Measurements from ENCODE around the gene MMP14. TPM values are rescaled to one million over a fixed set of nuclear protein-coding genes. Genes with fewer than 3 reads are reported as not detected.

Gene MMP14
- total RNA-seq, 1 donor, result 580 TPM

DNA sequence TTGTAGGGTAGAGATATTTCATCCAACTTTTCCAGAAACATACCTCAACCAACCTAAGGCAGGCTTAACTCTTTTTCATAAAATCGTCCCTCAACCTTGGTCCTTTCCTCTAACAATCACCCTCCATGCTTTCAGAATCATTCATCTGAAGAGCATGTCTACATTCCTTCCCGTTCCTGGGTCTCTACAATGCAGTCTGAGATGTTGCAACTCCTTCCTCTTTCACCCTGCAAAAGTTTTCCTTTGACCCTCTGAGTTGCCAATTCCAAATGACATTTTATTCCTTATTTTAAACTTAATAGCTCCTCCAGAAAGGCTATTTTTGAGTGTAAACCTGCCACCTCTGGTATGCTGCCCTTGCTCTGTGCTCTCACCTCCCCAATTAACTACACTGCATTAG, 37.9 kb upstream of the MMP14 start:
- H3K27me3 ChIP-seq (ENCODE audit: insufficient read depth, low read length), result peaks cover 19% of the 10 kb centered on the region
- no peak overlapping the region for H3K4me3 ChIP-seq (ENCODE audit: insufficient read depth, low read length)
- H2AFZ ChIP-seq (ENCODE audit: low read length), result no peak overlapping the region

DNA sequence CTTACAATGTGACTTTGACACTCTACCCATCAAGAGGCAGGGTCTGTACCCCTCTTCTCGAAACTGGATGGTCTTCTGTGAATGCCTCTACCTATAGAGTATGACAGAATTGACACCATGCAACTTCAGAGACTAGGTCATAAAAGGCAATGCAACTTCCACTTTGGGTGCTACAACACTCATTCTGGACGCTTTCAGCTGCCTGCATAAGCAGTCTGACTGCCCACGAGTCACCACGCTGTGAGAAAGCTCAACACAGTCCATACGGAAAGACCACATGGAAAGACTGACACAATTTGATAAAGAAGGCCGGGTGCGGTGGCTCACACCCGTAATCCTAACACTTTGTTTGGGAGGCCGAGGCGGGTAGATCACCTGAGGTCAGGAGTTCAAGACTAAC, 36.0 kb upstream of the MMP14 start:
- DNase-seq (ENCODE audit: insufficient read length, low spot score, missing footprints), result no peak
- Histone ChIP-seq H3K79me2 (ENCODE audit: insufficient read depth, low read length) (no peaks in the 10 kb centered on the region), H3K27me3 (ENCODE audit: insufficient read depth, low read length) (peaks cover 19% of the 10 kb centered on the region), H3K4me3 (ENCODE audit: insufficient read depth, low read length) (no peak overlapping the region), H3K36me3 (ENCODE audit: insufficient read depth, low read length) (no peaks in the 10 kb centered on the region), H3K4me2 (ENCODE audit: insufficient read depth, low read length) (no peak overlapping the region), H2AFZ (ENCODE audit: low read length) (no peak overlapping the region), H4K20me1 (ENCODE audit: insufficient read depth, low read length) (no peaks in the 10 kb centered on the region), H3K9me3 (ENCODE audit: low read depth, low read length) (no peaks in the 10 kb centered on the region), H3K4me1 (ENCODE audit: insufficient read depth, low read length) (no peaks in the 10 kb centered on the region), H3K27ac (ENCODE audit: low read depth, low read length) (no peak overlapping the region)
- TF ChIP-seq, protein P1, sequence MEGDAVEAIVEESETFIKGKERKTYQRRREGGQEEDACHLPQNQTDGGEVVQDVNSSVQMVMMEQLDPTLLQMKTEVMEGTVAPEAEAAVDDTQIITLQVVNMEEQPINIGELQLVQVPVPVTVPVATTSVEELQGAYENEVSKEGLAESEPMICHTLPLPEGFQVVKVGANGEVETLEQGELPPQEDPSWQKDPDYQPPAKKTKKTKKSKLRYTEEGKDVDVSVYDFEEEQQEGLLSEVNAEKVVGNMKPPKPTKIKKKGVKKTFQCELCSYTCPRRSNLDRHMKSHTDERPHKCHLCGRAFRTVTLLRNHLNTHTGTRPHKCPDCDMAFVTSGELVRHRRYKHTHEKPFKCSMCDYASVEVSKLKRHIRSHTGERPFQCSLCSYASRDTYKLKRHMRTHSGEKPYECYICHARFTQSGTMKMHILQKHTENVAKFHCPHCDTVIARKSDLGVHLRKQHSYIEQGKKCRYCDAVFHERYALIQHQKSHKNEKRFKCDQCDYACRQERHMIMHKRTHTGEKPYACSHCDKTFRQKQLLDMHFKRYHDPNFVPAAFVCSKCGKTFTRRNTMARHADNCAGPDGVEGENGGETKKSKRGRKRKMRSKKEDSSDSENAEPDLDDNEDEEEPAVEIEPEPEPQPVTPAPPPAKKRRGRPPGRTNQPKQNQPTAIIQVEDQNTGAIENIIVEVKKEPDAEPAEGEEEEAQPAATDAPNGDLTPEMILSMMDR (IDR thresholded peaks at IDR 0.05; ENCODE audit: extremely low read depth, low read depth, low read length), result no peak

More for the DNA sequence above, 37.9 kb upstream of the MMP14 start:
- TF ChIP-seq, protein P1 (IDR thresholded peaks at IDR 0.05; ENCODE audit: extremely low read depth, low read depth, low read length), result no peak
- Histone ChIP-seq H3K9me3 (ENCODE audit: low read depth, low read length) (no peaks in the 10 kb centered on the region), H3K4me2 (ENCODE audit: insufficient read depth, low read length) (no peak overlapping the region), H3K27ac (ENCODE audit: low read depth, low read length) (no peak overlapping the region), H3K36me3 (ENCODE audit: insufficient read depth, low read length) (no peaks in the 10 kb centered on the region), H4K20me1 (ENCODE audit: insufficient read depth, low read length) (no peaks in the 10 kb centered on the region), H3K79me2 (ENCODE audit: insufficient read depth, low read length) (no peaks in the 10 kb centered on the region), H3K4me1 (ENCODE audit: insufficient read depth, low read length) (no peaks in the 10 kb centered on the region)
- no peak for DNase-seq (ENCODE audit: insufficient read length, low spot score, missing footprints)

DNA sequence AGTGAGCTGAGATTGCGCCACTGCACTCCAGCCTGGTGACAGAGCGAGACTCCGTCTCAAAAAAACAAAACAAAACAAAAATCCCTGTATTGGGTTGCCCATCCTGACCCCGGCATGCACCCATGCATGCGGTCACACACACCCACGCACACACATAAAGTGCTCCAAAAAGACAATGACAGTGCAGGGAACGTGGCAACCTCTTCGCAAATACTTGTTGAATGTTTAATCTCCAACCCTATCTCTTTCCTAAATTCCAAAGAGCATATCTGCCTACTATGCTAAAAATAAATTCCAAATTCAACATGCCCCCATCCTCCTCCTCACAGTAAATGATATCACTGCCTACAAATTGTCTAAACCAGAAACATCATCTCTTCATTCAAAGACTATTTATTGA, 34.7 kb upstream of the MMP14 start:
- H4K20me1 ChIP-seq (ENCODE audit: insufficient read depth, low read length), result no peaks in the 10 kb centered on the region
- H3K4me2 ChIP-seq (ENCODE audit: insufficient read depth, low read length), result no peak overlapping the region
- H3K9me3 ChIP-seq (ENCODE audit: low read depth, low read length), result no peaks in the 10 kb centered on the region
- no peak overlapping the region for H3K4me3 ChIP-seq (ENCODE audit: insufficient read depth, low read length)
- peaks cover 10% of the 10 kb centered on the region for H3K27me3 ChIP-seq (ENCODE audit: insufficient read depth, low read length)
- H3K27ac ChIP-seq (ENCODE audit: low read depth, low read length), result no peak overlapping the region
- no peak for DNase-seq (ENCODE audit: insufficient read length, low spot score, missing footprints)
- no peaks in the 10 kb centered on the region for H3K79me2 ChIP-seq (ENCODE audit: insufficient read depth, low read length)
- no peak overlapping the region for H2AFZ ChIP-seq (ENCODE audit: low read length)
- H3K36me3 ChIP-seq (ENCODE audit: insufficient read depth, low read length), result no peaks in the 10 kb centered on the region
- no peaks in the 10 kb centered on the region for H3K4me1 ChIP-seq (ENCODE audit: insufficient read depth, low read length)
- TF ChIP-seq, protein P1 (IDR thresholded peaks at IDR 0.05; ENCODE audit: extremely low read depth, low read depth, low read length), result no peak

DNA sequence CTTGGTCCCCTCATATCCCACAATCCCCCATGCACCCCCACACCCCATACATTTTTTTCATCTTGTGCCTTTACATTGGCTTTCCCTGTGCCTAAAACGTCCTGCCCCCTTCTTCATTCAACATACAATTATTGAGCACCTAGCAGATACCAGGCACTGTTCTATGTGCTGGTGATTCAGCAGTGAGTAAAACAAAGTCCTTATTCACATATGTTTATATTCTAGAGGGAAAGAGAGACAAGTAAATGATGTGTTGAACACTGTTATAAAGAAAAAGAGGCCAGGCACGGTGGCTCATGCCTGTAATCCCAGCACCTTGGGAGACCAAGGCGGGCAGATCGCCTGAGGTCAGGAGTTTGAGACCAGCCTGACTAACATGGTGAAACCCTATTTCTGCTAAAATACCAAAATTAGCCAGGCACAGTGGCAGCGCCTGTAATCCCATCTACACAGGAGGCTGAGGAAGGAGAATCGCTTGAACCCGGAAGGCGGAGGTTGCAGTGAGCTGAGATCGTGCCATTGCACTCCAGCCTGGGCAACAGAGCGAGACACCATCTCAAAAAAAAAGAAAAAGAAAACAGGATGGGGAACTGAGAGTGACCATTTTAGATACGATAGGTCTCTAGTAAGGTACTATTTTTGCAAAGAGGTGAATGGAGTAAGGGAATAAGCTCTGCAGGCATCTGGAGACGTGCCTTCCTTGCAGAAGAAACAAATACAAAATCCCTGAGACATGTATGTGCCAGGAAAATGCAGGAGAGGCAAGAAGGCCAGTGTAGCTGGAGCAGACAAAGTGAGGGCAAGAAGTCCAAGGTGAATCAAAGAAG, 33.3 kb upstream of the MMP14 start:
- DNase-seq (ENCODE audit: insufficient read length, low spot score, missing footprints), result no peak
- no peaks in the 10 kb centered on the region for H3K36me3 ChIP-seq (ENCODE audit: insufficient read depth, low read length)
- no peaks in the 10 kb centered on the region for H3K27me3 ChIP-seq (ENCODE audit: insufficient read depth, low read length)
- H3K9me3 ChIP-seq (ENCODE audit: low read depth, low read length), result no peaks in the 10 kb centered on the region
- no peaks in the 10 kb centered on the region for H3K4me1 ChIP-seq (ENCODE audit: insufficient read depth, low read length)
- H3K4me3 ChIP-seq (ENCODE audit: insufficient read depth, low read length), result no peak overlapping the region
- no peak overlapping the region for H2AFZ ChIP-seq (ENCODE audit: low read length)
- no peak overlapping the region for H3K4me2 ChIP-seq (ENCODE audit: insufficient read depth, low read length)
- TF ChIP-seq, protein P1 (IDR thresholded peaks at IDR 0.05; ENCODE audit: extremely low read depth, low read depth, low read length), result no peak
- no peak overlapping the region for H3K27ac ChIP-seq (ENCODE audit: low read depth, low read length)
- H4K20me1 ChIP-seq (ENCODE audit: insufficient read depth, low read length), result no peaks in the 10 kb centered on the region
- H3K79me2 ChIP-seq (ENCODE audit: insufficient read depth, low read length), result no peaks in the 10 kb centered on the region

Measured in osteoblast (primary cell).